Ectodermal cell (in vitro differentiated cells): ENCODE measurements around the gene NPIPA1.
"Not testable (repeated sequence)": the region's sequence is repeated elsewhere in the genome, so short reads cannot be mapped to it uniquely, and the experiment has no call there.

Experiments used
- H3K27ac ChIP-seq: 2 replicates; pipeline ENCODE4 v1.7.0; 2013; ENCODE audit warnings: mild to moderate bottlenecking, low read depth, low read length; ENCODE audit not compliant: insufficient read depth, poor library complexity, severe bottlenecking
- H3K27me3 ChIP-seq: 2 replicates; pipeline ENCODE4 v1.7.0; 2013; ENCODE audit warnings: mild to moderate bottlenecking, low read length; ENCODE audit not compliant: insufficient read depth, control insufficient read depth, poor library complexity, severe bottlenecking
- H3K36me3 ChIP-seq: one replicate; pipeline ENCODE4 v1.7.0; 2013; ENCODE audit warnings: low read length; ENCODE audit not compliant: control insufficient read depth, insufficient read depth
- H3K4me1 ChIP-seq: one replicate; pipeline ENCODE4 v1.7.0; 2013; ENCODE audit warnings: low read length; ENCODE audit not compliant: control insufficient read depth, insufficient read depth
- H3K4me3 ChIP-seq: 2 replicates; pipeline ENCODE4 v1.7.0; 2013; ENCODE audit warnings: low read depth, low read length, control low read depth; ENCODE audit not compliant: insufficient read depth
- H3K9me3 ChIP-seq: 2 replicates; pipeline ENCODE4 v1.7.0; 2013; ENCODE audit warnings: mild to moderate bottlenecking, low read length, moderate library complexity; ENCODE audit not compliant: control insufficient read depth
- WGBS, 2 experiments: methylation state at CpG; one replicate each; pipeline ENCODE4 v1.1.7; 2013; ENCODE audit warnings: missing lambda C conversion rate in 2 of 2; 5-methylcytosine and 5-hydroxymethylcytosine counted together

NPIPA1 gene

GRCh38 chr16:14978281-14978680 lies 41.0 kb downstream of the NPIPA1 start:
- not testable (repeated sequence) for H3K4me3 ChIP-seq, H3K4me1 ChIP-seq, H3K36me3 ChIP-seq, H3K27me3 ChIP-seq, H3K27ac ChIP-seq, H3K9me3 ChIP-seq
- WGBS, 2 experiments, result 91 to 93% methylated on average over 7 to 8 of the region's 8 CpGs

- WGBS, 2 experiments, result 88 to 95% methylated on average over 3 to 4 of the region's 4 CpGs
- not testable (repeated sequence) for H3K9me3 ChIP-seq, H3K4me3 ChIP-seq, H3K27me3 ChIP-seq, H3K4me1 ChIP-seq, H3K27ac ChIP-seq, H3K36me3 ChIP-seq
Observed at GRCh38 chr16:14978908-14979307, 41.7 kb downstream of the NPIPA1 start.

- 93 to 96% methylated on average over 3 of the region's 3 CpGs for WGBS, 2 experiments
- not testable (repeated sequence) for H3K27ac ChIP-seq, H3K4me1 ChIP-seq, H3K36me3 ChIP-seq, H3K27me3 ChIP-seq, H3K4me3 ChIP-seq, H3K9me3 ChIP-seq
Observed at GRCh38 chr16:14981234-14981633, 44.0 kb downstream of the NPIPA1 start.

GRCh38 chr16:14982521-14982920 lies 45.3 kb downstream of the NPIPA1 start:
- not testable (repeated sequence) for H3K4me3 ChIP-seq, H3K27me3 ChIP-seq, H3K9me3 ChIP-seq, H3K4me1 ChIP-seq, H3K36me3 ChIP-seq, H3K27ac ChIP-seq
- no CpG with 5 or more reads among the region's 2 CpGs for WGBS, 2 experiments

GRCh38 chr16:14988092-14988491 lies 50.8 kb downstream of the NPIPA1 start:
- H3K4me1 ChIP-seq, H3K36me3 ChIP-seq, H3K27me3 ChIP-seq, H3K9me3 ChIP-seq, H3K27ac ChIP-seq, H3K4me3 ChIP-seq: not testable (repeated sequence)
- 95 to 97% methylated on average over 5 to 7 of the region's 8 CpGs for WGBS, 2 experiments

GRCh38 chr16:14988661-14989191 lies 51.5 kb downstream of the NPIPA1 start:
- not testable (repeated sequence) for H3K4me3 ChIP-seq, H3K36me3 ChIP-seq
- 95 to 96% methylated on average over 25 of the region's 25 CpGs for WGBS, 2 experiments

GRCh38 chr16:14989291-14990281 lies 52.3 kb downstream of the NPIPA1 start:
- H3K4me1 ChIP-seq, H3K27me3 ChIP-seq, H3K27ac ChIP-seq, H3K4me3 ChIP-seq, H3K9me3 ChIP-seq, H3K36me3 ChIP-seq: not testable (repeated sequence)
- 87 to 93% methylated on average over 89 of the region's 98 CpGs for WGBS, 2 experiments

More at GRCh38 chr16:14988661-14989191, 51.5 kb downstream of the NPIPA1 start:
- H3K9me3 ChIP-seq, H3K27me3 ChIP-seq, H3K27ac ChIP-seq, H3K4me1 ChIP-seq: not testable (repeated sequence)

- not testable (repeated sequence) for H3K4me3 ChIP-seq, H3K36me3 ChIP-seq, H3K9me3 ChIP-seq, H3K4me1 ChIP-seq, H3K27me3 ChIP-seq, H3K27ac ChIP-seq
- WGBS, 2 experiments, result 84 to 93% methylated on average over 6 to 7 of the region's 7 CpGs
Observed at GRCh38 chr16:14993277-14994151, 56.3 kb downstream of the NPIPA1 start.

GRCh38 chr16:14996702-14997101 lies 59.5 kb downstream of the NPIPA1 start:
- H3K27me3 ChIP-seq, H3K36me3 ChIP-seq, H3K4me3 ChIP-seq, H3K9me3 ChIP-seq, H3K4me1 ChIP-seq, H3K27ac ChIP-seq: not testable (repeated sequence)
- WGBS, 2 experiments, result 94 to 95% methylated on average over 4 of the region's 6 CpGs

- not testable (repeated sequence) for H3K27me3 ChIP-seq, H3K9me3 ChIP-seq, H3K27ac ChIP-seq, H3K4me1 ChIP-seq, H3K4me3 ChIP-seq, H3K36me3 ChIP-seq
- WGBS, 2 experiments, result 95 to 96% methylated on average over 7 of the region's 7 CpGs
Observed at GRCh38 chr16:14998300-14998699, 61.1 kb downstream of the NPIPA1 start.
